Activated CD4-positive, alpha-beta memory T cell treated with anti-CD3 and anti-CD28 coated beads for 36 hours (primary cell): ENCODE data around the gene CPSF3. TPM values are rescaled to one million over a fixed set of nuclear protein-coding genes. Genes with fewer than 3 reads are reported as not detected.

Experiments used
- CTCF ChIA-PET: fragments of 350-600 bp; sonication (Branson Sonifier 250); formaldehyde crosslinking; loops from one replicate; lab custom pipeline; 2021; ENCODE audit warnings: antibody characterized with exemption, inconsistent platforms; lab: Charles Lee
- POLR2A ChIA-PET: fragments of 350-600 bp; sonication (Branson Sonifier 250); formaldehyde crosslinking; loops from one replicate; lab custom pipeline; 2021; ENCODE audit warnings: antibody characterized with exemption; lab: Charles Lee
- DNase-seq: peaks from one replicate; pipeline ENCODE4 v3.0.0-alpha.2; 2020
- H3K27ac Mint-ChIP-seq: one replicate; pipeline ENCODE4 v1.8.0; 2021; ENCODE audit warnings: mixed read lengths
- H3K27me3 Mint-ChIP-seq: one replicate; pipeline ENCODE4 v1.8.0; 2021; ENCODE audit warnings: mixed read lengths
- H3K36me3 Mint-ChIP-seq: one replicate; pipeline ENCODE4 v1.8.0; 2021; ENCODE audit warnings: mixed read lengths
- H3K4me1 Mint-ChIP-seq: one replicate; pipeline ENCODE4 v1.8.0; 2021; ENCODE audit warnings: low read depth, mixed read lengths
- H3K4me3 Mint-ChIP-seq: one replicate; pipeline ENCODE4 v1.8.0; 2021; ENCODE audit warnings: mild to moderate bottlenecking, mixed read lengths
- H3K9me3 Mint-ChIP-seq: one replicate; pipeline ENCODE4 v1.8.0; 2021; ENCODE audit warnings: mixed read lengths
- intact Hi-C: fragments of 100-400 bp; cut with micrococcal nuclease; formaldehyde crosslinking; loops from one replicate; pipeline ENCODE4 v1.15.1; 2023
- total RNA-seq, 2 experiments: library from RNA; stranded (reverse); gene quantifications; one replicate each; pipeline ENCODE4 v1.2.3, GENCODE V29; 2021

CPSF3 gene
- total RNA-seq, 2 experiments from 2014 or later: 77.5 to 78.1 TPM

GRCh38 chr2:9428965-9429577, 5.6 kb downstream of the CPSF3 start:
- ChIA-PET CTCF (no interaction called here), POLR2A (no interaction called here)
- Mint-ChIP-seq H3K27me3 (no peaks in the 10 kb centered on the region), H3K27ac (no peak overlapping the region), H3K9me3 (no peaks in the 10 kb centered on the region), H3K4me1 (peaks cover 18% of the 10 kb centered on the region), H3K36me3 (peaks cover 38% of the 10 kb centered on the region), H3K4me3 (no peak overlapping the region)
- intact Hi-C loops: loop anchor here (10.0 kb wide), 3 partner anchors 284 to 616 kb away; partner anchors contain the start of gene KLF11
- no peak for DNase-seq

GRCh38 chr2:9430316-9431293, 7.2 kb downstream of the CPSF3 start:
- intact Hi-C loops: loop anchor here (1.0 kb wide), 1 partner anchor 11 kb away; no protein-coding TSS in a partner anchor
- peaks cover 18% of the 10 kb centered on the region for H3K4me1 Mint-ChIP-seq
- no peaks in the 10 kb centered on the region for H3K27me3 Mint-ChIP-seq
- H3K27ac Mint-ChIP-seq: peak overlapping the region; percentile 70
- H3K4me3 Mint-ChIP-seq: no peak overlapping the region
- no peaks in the 10 kb centered on the region for H3K9me3 Mint-ChIP-seq
- peaks cover 47% of the 10 kb centered on the region for H3K36me3 Mint-ChIP-seq
- DNase-seq: no peak
- ChIA-PET CTCF (interaction anchor here (0.7 to 1.3 kb wide), 3 partner anchors 8 to 288 kb away, joined by 3 to 5 read pairs (median 4); no protein-coding TSS in a partner anchor), POLR2A (interaction anchor here (1.5 kb wide), 1 partner anchor 8 kb away, joined by 3 read pairs; no protein-coding TSS in a partner anchor)

GRCh38 chr2:9434489-9434888, 11.0 kb downstream of the CPSF3 start:
- ChIA-PET CTCF (no interaction called here), POLR2A (no interaction called here)
- DNase-seq: no peak
- H3K27ac Mint-ChIP-seq: no peak overlapping the region
- intact Hi-C loops: no loop called here
- peaks cover 15% of the 10 kb centered on the region for H3K4me1 Mint-ChIP-seq
- no peak overlapping the region for H3K4me3 Mint-ChIP-seq
- H3K36me3 Mint-ChIP-seq: peaks cover 61% of the 10 kb centered on the region
- no peaks in the 10 kb centered on the region for H3K27me3 Mint-ChIP-seq
- H3K9me3 Mint-ChIP-seq: no peaks in the 10 kb centered on the region

GRCh38 chr2:9439536-9439935, 16.1 kb downstream of the CPSF3 start:
- ChIA-PET CTCF (no interaction called here), POLR2A (no interaction called here)
- Mint-ChIP-seq H3K9me3 (no peaks in the 10 kb centered on the region), H3K4me1 (peaks cover 8% of the 10 kb centered on the region), H3K36me3 (peaks cover 47% of the 10 kb centered on the region), H3K4me3 (no peak overlapping the region), H3K27ac (no peak overlapping the region), H3K27me3 (no peaks in the 10 kb centered on the region)
- intact Hi-C loops: no loop called here
- DNase-seq: no peak

- Mint-ChIP-seq H3K9me3 (no peaks in the 10 kb centered on the region), H3K36me3 (peaks cover 46% of the 10 kb centered on the region), H3K4me3 (no peak overlapping the region), H3K4me1 (peaks cover 14% of the 10 kb centered on the region), H3K27me3 (no peaks in the 10 kb centered on the region), H3K27ac (no peak overlapping the region)
- ChIA-PET CTCF (no interaction called here), POLR2A (no interaction called here)
- no peak for DNase-seq
- intact Hi-C loops: no loop called here
These were observed 16.7 kb downstream of the CPSF3 start for GRCh38 chr2:9440058-9440727.

- no peak overlapping the region for H3K27ac Mint-ChIP-seq
These were observed 18.1 kb downstream of the CPSF3 start for GRCh38 chr2:9441556-9441955.

GRCh38 chr2:9443526-9443925, 20.1 kb downstream of the CPSF3 start:
- H3K36me3 Mint-ChIP-seq: peaks cover 45% of the 10 kb centered on the region
- H3K4me3 Mint-ChIP-seq: no peak overlapping the region
- no peaks in the 10 kb centered on the region for H3K9me3 Mint-ChIP-seq
- intact Hi-C loops: no loop called here
- no peak for DNase-seq
- H3K4me1 Mint-ChIP-seq: peaks cover 21% of the 10 kb centered on the region
- ChIA-PET CTCF (interaction anchor here (0.7 to 0.8 kb wide), 2 partner anchors 301 to 541 kb away, joined by 3 read pairs; no protein-coding TSS in a partner anchor), POLR2A (no interaction called here)
- H3K27me3 Mint-ChIP-seq: no peaks in the 10 kb centered on the region
- no peak overlapping the region for H3K27ac Mint-ChIP-seq

More at GRCh38 chr2:9441556-9441955, 18.1 kb downstream of the CPSF3 start:
- ChIA-PET POLR2A (no interaction called here), CTCF (interaction anchor here (0.5 kb wide), 1 partner anchor 329 kb away, joined by 3 read pairs; no protein-coding TSS in a partner anchor)
- H3K27me3 Mint-ChIP-seq: no peaks in the 10 kb centered on the region
- peaks cover 21% of the 10 kb centered on the region for H3K4me1 Mint-ChIP-seq
- H3K4me3 Mint-ChIP-seq: no peak overlapping the region
- no peak for DNase-seq
- intact Hi-C loops: no loop called here
- no peaks in the 10 kb centered on the region for H3K9me3 Mint-ChIP-seq
- H3K36me3 Mint-ChIP-seq: peaks cover 48% of the 10 kb centered on the region

- intact Hi-C loops: no loop called here
- CTCF ChIA-PET: no interaction called here
- Mint-ChIP-seq H3K36me3 (peaks cover 51% of the 10 kb centered on the region), H3K4me1 (peaks cover 21% of the 10 kb centered on the region), H3K9me3 (no peaks in the 10 kb centered on the region), H3K27ac (peak overlapping the region; percentile 44), H3K4me3 (no peak overlapping the region), H3K27me3 (no peaks in the 10 kb centered on the region)
- POLR2A ChIA-PET: interaction anchor here (1.1 kb wide), 1 partner anchor 110 kb away, joined by 3 read pairs; the partner anchor contains the start of gene ADAM17
- DNase-seq: peak; percentile 24
These were observed 21.6 kb downstream of the CPSF3 start for GRCh38 chr2:9445089-9445488.

- H3K4me3 Mint-ChIP-seq: no peak overlapping the region
- H3K27ac Mint-ChIP-seq: no peak overlapping the region
- POLR2A ChIA-PET: interaction anchor here (0.6 kb wide), 1 partner anchor 29 kb away, joined by 8 read pairs; no protein-coding TSS in a partner anchor
- no peaks in the 10 kb centered on the region for H3K9me3 Mint-ChIP-seq
- no peaks in the 10 kb centered on the region for H3K4me1 Mint-ChIP-seq
- H3K27me3 Mint-ChIP-seq: no peaks in the 10 kb centered on the region
- H3K36me3 Mint-ChIP-seq: peaks cover 35% of the 10 kb centered on the region
- no peak for DNase-seq
- intact Hi-C loops: no loop called here
- CTCF ChIA-PET: no interaction called here
These were observed 27.8 kb downstream of the CPSF3 start for GRCh38 chr2:9451231-9451630.

GRCh38 chr2:9460441-9461017, 37.1 kb downstream of the CPSF3 start:
- Mint-ChIP-seq H3K4me1 (peaks cover 11% of the 10 kb centered on the region), H3K27ac (no peak overlapping the region), H3K36me3 (peaks cover 36% of the 10 kb centered on the region), H3K27me3 (no peaks in the 10 kb centered on the region), H3K4me3 (no peak overlapping the region), H3K9me3 (no peaks in the 10 kb centered on the region)
- DNase-seq: no peak
- intact Hi-C loops: no loop called here
- POLR2A ChIA-PET: no interaction called here
- CTCF ChIA-PET: no interaction called here

GRCh38 chr2:9461079-9461478, 37.6 kb downstream of the CPSF3 start:
- CTCF ChIA-PET: no interaction called here
- no peak for DNase-seq
- Mint-ChIP-seq H3K4me1 (peaks cover 11% of the 10 kb centered on the region), H3K9me3 (no peaks in the 10 kb centered on the region), H3K27ac (no peak overlapping the region), H3K27me3 (no peaks in the 10 kb centered on the region), H3K4me3 (no peak overlapping the region), H3K36me3 (peaks cover 41% of the 10 kb centered on the region)
- POLR2A ChIA-PET: no interaction called here
- intact Hi-C loops: no loop called here
